DOHH2 (cell line): Measurements from ENCODE around the gene CHD3.

ENCODE experiments used
- H3F3A ChIP-seq: fragments of 200-600 bp; sonication (generic), shearing (Covaris generic); 2 replicates; pipeline ENCODE4 v1.6.0; 2016; ENCODE audit warnings: antibody characterized with exemption, mild to moderate bottlenecking; ENCODE audit not compliant: control insufficient read depth, insufficient read depth
- H3K27ac ChIP-seq: fragments of 200-600 bp; sonication (generic); 2 replicates; pipeline ENCODE4 v1.5.1; 2014; ENCODE audit warnings: low read depth, mild to moderate bottlenecking, low read length, moderate library complexity
- H3K27me3 ChIP-seq: fragments of 200-600 bp; sonication (generic); 2 replicates; pipeline ENCODE4 v1.6.1; 2014; ENCODE audit warnings: mild to moderate bottlenecking, low read length, mixed read lengths; ENCODE audit not compliant: control insufficient read depth
- H3K36me3 ChIP-seq: fragments of 200-600 bp; sonication (generic); 2 replicates; pipeline ENCODE4 v1.6.1; 2014; ENCODE audit warnings: mild to moderate bottlenecking, low read length, moderate library complexity, mixed read lengths; ENCODE audit not compliant: control insufficient read depth
- H3K4me1 ChIP-seq: fragments of 200-600 bp; sonication (generic); 2 replicates; pipeline ENCODE4 v1.6.1; 2014; ENCODE audit warnings: mild to moderate bottlenecking, low read length, mixed read lengths; ENCODE audit not compliant: control insufficient read depth
- H3K4me2 ChIP-seq: fragments of 200-600 bp; sonication (generic); 2 replicates; pipeline ENCODE4 v1.6.0; 2014; ENCODE audit warnings: mild to moderate bottlenecking, low read length, moderate library complexity
- H3K4me3 ChIP-seq: fragments of 200-600 bp; sonication (generic); 2 replicates; pipeline ENCODE4 v1.5.1; 2014; ENCODE audit warnings: mild to moderate bottlenecking, low read length, mixed read lengths
- H3K79me2 ChIP-seq: fragments of 200-600 bp; sonication (generic); 2 replicates; pipeline ENCODE4 v1.6.1; 2014; ENCODE audit warnings: mild to moderate bottlenecking, low read length, mixed read lengths; ENCODE audit not compliant: control insufficient read depth
- H3K9me2 ChIP-seq: fragments of 200-600 bp; sonication (generic); replicated peaks from 2 replicates; pipeline ENCODE4 v1.6.1; 2014; ENCODE audit warnings: mild to moderate bottlenecking, low read length, mixed read lengths; ENCODE audit not compliant: control insufficient read depth
- H3K9me3 ChIP-seq: fragments of 200-600 bp; sonication (generic); 2 replicates; pipeline ENCODE4 v1.6.1; 2014; ENCODE audit warnings: antibody characterized with exemption, low read length, mixed read lengths; ENCODE audit not compliant: control insufficient read depth, insufficient read depth
- H4K20me1 ChIP-seq: fragments of 200-600 bp; sonication (generic); 2 replicates; pipeline ENCODE4 v1.6.0; 2014; ENCODE audit warnings: low read depth, mild to moderate bottlenecking, antibody characterized with exemption, low read length, moderate library complexity; ENCODE audit not compliant: control insufficient read depth, insufficient read depth
- CTCF ChIP-seq: fragments of 200-600 bp; sonication (generic); IDR thresholded peaks from one replicate; pipeline ENCODE4 v1.5.1; 2014; ENCODE audit warnings: antibody characterized with exemption, mild to moderate bottlenecking, low read depth, low read length; ENCODE audit not compliant: poor library complexity, severe bottlenecking
- EZH2phosphoT487 ChIP-seq: fragments of 200-600 bp; sonication (generic); IDR thresholded peaks from 2 replicates; pipeline ENCODE4 v1.6.1; 2017; ENCODE audit warnings: borderline replicate concordance, mild to moderate bottlenecking, antibody characterized with exemption, low read length, moderate library complexity, mixed read lengths

CHD3 gene

GRCh38 chr17:7940034-7940433 is 51.4 kb downstream of the CHD3 start:
- Histone ChIP-seq H3K9me2 (no peaks in the 10 kb centered on the region), H3K36me3 (peaks cover 70% of the 10 kb centered on the region), H3F3A (no peaks in the 10 kb centered on the region)

DNA sequence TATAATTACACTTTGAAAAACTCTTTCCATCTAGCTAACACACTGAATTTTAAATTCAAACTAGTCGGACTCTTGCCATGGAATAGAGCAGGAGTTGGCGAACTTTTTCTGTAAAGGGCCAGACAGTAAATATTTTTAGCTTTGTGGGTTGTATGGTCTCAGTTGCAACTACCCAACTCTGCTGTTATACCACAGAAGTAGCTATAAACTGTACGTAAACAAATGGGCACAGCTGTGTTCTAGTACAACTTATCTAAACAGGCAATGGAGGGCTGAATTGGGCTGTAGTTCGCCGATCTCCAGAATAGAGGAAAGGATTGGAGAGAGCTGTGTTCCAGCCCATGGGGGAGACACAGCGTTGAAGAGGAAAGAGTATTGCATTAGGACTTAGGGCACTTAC is 52.2 kb downstream of the CHD3 start:
- Histone ChIP-seq H3K4me2 (no peak overlapping the region), H3K27me3 (no peaks in the 10 kb centered on the region), H3K4me1 (peaks cover 19% of the 10 kb centered on the region), H3K9me2 (no peaks in the 10 kb centered on the region), H3K79me2 (no peaks in the 10 kb centered on the region), H3K27ac (no peak overlapping the region), H3K9me3 (no peaks in the 10 kb centered on the region), H3K36me3 (peaks cover 72% of the 10 kb centered on the region), H4K20me1 (no peaks in the 10 kb centered on the region), H3K4me3 (no peak overlapping the region), H3F3A (no peaks in the 10 kb centered on the region)
- no peak for TF ChIP-seq CTCF
- TF ChIP-seq EZH2phosphoT487 = no peak

More at GRCh38 chr17:7940034-7940433, 51.4 kb downstream of the CHD3 start:
- H3K4me2 ChIP-seq = no peak overlapping the region
- no peaks in the 10 kb centered on the region for H3K27me3 ChIP-seq
- H3K9me3 ChIP-seq = no peaks in the 10 kb centered on the region
- no peak overlapping the region for H3K4me3 ChIP-seq
- no peaks in the 10 kb centered on the region for H4K20me1 ChIP-seq
- no peak overlapping the region for H3K27ac ChIP-seq
- H3K79me2 ChIP-seq = peaks cover 3% of the 10 kb centered on the region; the same call in 1 of the 2 replicates
- peaks cover 13% of the 10 kb centered on the region for H3K4me1 ChIP-seq
- TF ChIP-seq CTCF (no peak), EZH2phosphoT487 (no peak)

- Histone ChIP-seq H3F3A (no peaks in the 10 kb centered on the region), H3K36me3 (peaks cover 74% of the 10 kb centered on the region)
These were observed 54.7 kb downstream of the CHD3 start for GRCh38 chr17:7943291-7943690.

More at GRCh38 chr17:7943291-7943690, 54.7 kb downstream of the CHD3 start:
- H3K9me3 ChIP-seq = no peaks in the 10 kb centered on the region
- no peaks in the 10 kb centered on the region for H3K27me3 ChIP-seq
- H4K20me1 ChIP-seq = no peaks in the 10 kb centered on the region
- no peaks in the 10 kb centered on the region for H3K9me2 ChIP-seq
- no peak overlapping the region for H3K4me3 ChIP-seq
- H3K4me1 ChIP-seq = peaks cover 19% of the 10 kb centered on the region
- TF ChIP-seq EZH2phosphoT487 (no peak), CTCF (no peak)
- H3K4me2 ChIP-seq = no peak overlapping the region
- H3K79me2 ChIP-seq = no peaks in the 10 kb centered on the region
- no peak overlapping the region for H3K27ac ChIP-seq
